Keratinocyte (primary cell): ENCODE measurements around the gene MLF1. TPM values are rescaled to one million over a fixed set of nuclear protein-coding genes. Genes with fewer than 3 reads are reported as not detected.

Source experiments
- DNase-seq: peaks from one replicate; pipeline ENCODE4 v3.0.0-alpha.2; 2011; ENCODE audit warnings: low read depth, missing footprints, low spot score
- FAIRE-seq: peaks from 2 replicates; lab custom pipeline; 2011; peaks lifted over from hg19 to GRCh38; lab: Jason Lieb, UNC
- H2AFZ ChIP-seq: 2 replicates; pipeline ENCODE4 v1.6.0; 2012; ENCODE audit warnings: low read length, control low read depth, inconsistent platforms; ENCODE audit not compliant: control insufficient read depth
- H3K27ac ChIP-seq: 2 replicates; pipeline ENCODE4 v1.5.1; 2011; ENCODE audit warnings: low read length; ENCODE audit not compliant: control insufficient read depth, insufficient read depth
- H3K27me3 ChIP-seq: 3 replicates; pipeline ENCODE4 v1.6.0; 2011; ENCODE audit warnings: low read length; ENCODE audit not compliant: control insufficient read depth, insufficient read depth; ENCODE audit errors: extremely low read depth
- H3K36me3 ChIP-seq, 2 experiments: 2 replicates in 1 of 2; 3 replicates in 1 of 2; pipeline ENCODE4 v1.5.1; 2011; ENCODE audit warnings: low read length in 2 of 2, mild to moderate bottlenecking in 1 of 2; ENCODE audit not compliant: control insufficient read depth in 2 of 2, insufficient read depth in 2 of 2; ENCODE audit errors: extremely low read depth in 1 of 2
- H3K4me1 ChIP-seq: 3 replicates; pipeline ENCODE4 v1.5.1; 2011; ENCODE audit warnings: low read length; ENCODE audit not compliant: control insufficient read depth, insufficient read depth; ENCODE audit errors: extremely low read depth
- H3K4me2 ChIP-seq: 3 replicates; pipeline ENCODE4 v1.6.0; 2011; ENCODE audit warnings: low read depth, low read length; ENCODE audit not compliant: control insufficient read depth, insufficient read depth; ENCODE audit errors: extremely low read depth
- H3K4me3 ChIP-seq, 3 experiments: fragments of 200-600 bp in 1 of 3; sonication (generic) in 1 of 3; 2 replicates in 2 of 3; 3 replicates in 1 of 3; pipeline ENCODE4 v1.5.1; 2011 to 2016; ENCODE audit warnings: low read length in 3 of 3, mild to moderate bottlenecking in 3 of 3, control low read depth in 2 of 3, inconsistent platforms in 1 of 3, low read depth in 1 of 3, mixed read lengths in 1 of 3, mixed run types in 1 of 3, moderate library complexity in 1 of 3; ENCODE audit not compliant: control insufficient read depth in 2 of 3, insufficient read depth in 2 of 3; ENCODE audit errors: extremely low read depth in 1 of 3
- H3K79me2 ChIP-seq: 2 replicates; pipeline ENCODE4 v1.6.0; 2012; ENCODE audit warnings: low read length; ENCODE audit not compliant: control insufficient read depth, insufficient read depth
- H3K9ac ChIP-seq: 3 replicates; pipeline ENCODE4 v1.6.0; 2011; ENCODE audit warnings: low read length; ENCODE audit not compliant: control insufficient read depth, insufficient read depth; ENCODE audit errors: extremely low read depth
- H3K9me1 ChIP-seq: 3 replicates; pipeline ENCODE4 v1.6.0; 2011; ENCODE audit warnings: low read length; ENCODE audit not compliant: control insufficient read depth, insufficient read depth; ENCODE audit errors: extremely low read depth
- H3K9me3 ChIP-seq: 2 replicates; pipeline ENCODE4 v1.5.1; 2012; ENCODE audit warnings: low read depth, low read length; ENCODE audit not compliant: control insufficient read depth
- H4K20me1 ChIP-seq: 3 replicates; pipeline ENCODE4 v1.6.0; 2011; ENCODE audit warnings: low read length; ENCODE audit not compliant: control insufficient read depth, insufficient read depth; ENCODE audit errors: extremely low read depth
- CTCF ChIP-seq, 3 experiments: IDR thresholded peaks in 1 of 3; conservative IDR thresholded peaks in 1 of 3; optimal IDR thresholded peaks in 1 of 3; 2 replicates in 2 of 3; 3 replicates in 1 of 3; pipeline versions ENCODE3 to v1.5.1; 2011; ENCODE audit warnings: low read length in 3 of 3, mild to moderate bottlenecking in 3 of 3, moderate library complexity in 2 of 3, control low read depth in 1 of 3, inconsistent platforms in 1 of 3; ENCODE audit not compliant: insufficient read depth in 2 of 3; ENCODE audit errors: extremely low read depth in 1 of 3
- EZH2 ChIP-seq: IDR thresholded peaks from one replicate; pipeline ENCODE4 v1.6.1; 2012; ENCODE audit warnings: inconsistent platforms, mild to moderate bottlenecking, low read length, moderate library complexity
- dilution Hi-C: fragments of 300-500 bp; cut with MboI; formaldehyde crosslinking; loops from one replicate; pipeline ENCODE4 v1.7.0; 2020; ENCODE audit warnings: low sequenced_read_pairs; ENCODE audit not compliant: extremely low pct_ligation_motif_present
- polyA plus RNA-seq, 5 experiments: library from polyadenylated mRNA; depleted of rRNA in 3 of 5; stranded (reverse) in 3 of 5; stranded (forward) in 1 of 5; unstranded in 1 of 5; fragments of >200 nt; gene quantifications; 1 replicate in 1 of 5; 2 replicates in 3 of 5; 3 replicates in 1 of 5; pipeline versions ENCODE4 v1.2.1 to v1.2.3, GENCODE V29; 2011 to 2012; ENCODE audit warnings: missing spikeins in 2 of 5, low read depth in 1 of 5, low replicate concordance in 1 of 5

MLF1 gene
- polyA plus RNA-seq, 1 donor (not counting 4 experiments of a cell fraction or from before 2014, with no cell fraction given) = 11.8 TPM

- FAIRE-seq (no peak), DNase-seq (no peak)
- H4K20me1 ChIP-seq = no peaks in the 10 kb centered on the region
- dilution Hi-C loops = no loop called here
- no peaks in the 10 kb centered on the region for H3K79me2 ChIP-seq
- no peaks in the 10 kb centered on the region for H3K27me3 ChIP-seq
- no peaks in the 10 kb centered on the region for H3K9me1 ChIP-seq
- H3K9me3 ChIP-seq = no peaks in the 10 kb centered on the region
- TF ChIP-seq EZH2 = no peak
- TF ChIP-seq CTCF (optimal IDR thresholded peaks at IDR 0.05 in 1 of 3, IDR thresholded peaks at IDR 0.05 in 1 of 3, conservative IDR thresholded peaks at IDR 0.05 in 1 of 3; ENCODE audit: extremely low read depth in 1 of 3, insufficient read depth in 2 of 3, low read length in 3 of 3) = no peak
- H3K27ac ChIP-seq = no peak overlapping the region
- H3K4me2 ChIP-seq = no peak overlapping the region
- peaks cover 4% of the 10 kb centered on the region for H3K4me1 ChIP-seq
- H2AFZ ChIP-seq = no peak overlapping the region
- no peaks in the 10 kb centered on the region for H3K36me3 ChIP-seq
- no peak overlapping the region for H3K4me3 ChIP-seq
- H3K9ac ChIP-seq = no peak overlapping the region
Measured at GRCh38 chr3:158574646-158575045, 3.7 kb downstream of the MLF1 start.

DNA sequence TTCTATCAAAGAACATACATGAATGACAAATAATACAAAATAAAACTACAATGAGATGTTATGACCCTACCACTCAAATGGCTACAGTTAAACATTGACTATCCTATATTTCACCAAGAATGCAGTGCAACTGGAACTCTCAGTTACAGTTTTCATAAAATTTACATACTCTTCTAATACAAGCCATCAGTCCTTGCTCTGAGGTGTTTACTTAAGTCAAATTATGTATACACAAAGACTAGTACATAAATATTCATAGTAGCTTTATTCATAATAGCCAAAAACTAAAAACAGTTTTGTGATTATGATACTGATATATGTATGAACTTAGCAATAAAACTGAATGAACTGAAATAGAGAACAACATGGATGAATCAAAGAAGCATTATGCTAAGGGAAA lies 19.2 kb downstream of the MLF1 start:
- H3K4me2 ChIP-seq = no peak overlapping the region
- no peaks in the 10 kb centered on the region for H3K79me2 ChIP-seq
- no peaks in the 10 kb centered on the region for H3K9me3 ChIP-seq
- no peaks in the 10 kb centered on the region for H3K27me3 ChIP-seq
- H2AFZ ChIP-seq = no peak overlapping the region
- dilution Hi-C loops = no loop called here
- DNase-seq = no peak
- no peaks in the 10 kb centered on the region for H3K36me3 ChIP-seq
- no peak overlapping the region for H3K4me3 ChIP-seq
- FAIRE-seq = no peak
- H4K20me1 ChIP-seq = no peaks in the 10 kb centered on the region
- H3K9me1 ChIP-seq = no peaks in the 10 kb centered on the region
- H3K9ac ChIP-seq = no peak overlapping the region
- H3K27ac ChIP-seq = no peak overlapping the region
- TF ChIP-seq CTCF (optimal IDR thresholded peaks at IDR 0.05 in 1 of 3, IDR thresholded peaks at IDR 0.05 in 1 of 3, conservative IDR thresholded peaks at IDR 0.05 in 1 of 3; ENCODE audit: extremely low read depth in 1 of 3, insufficient read depth in 2 of 3, low read length in 3 of 3) (no peak), EZH2 (no peak)
- H3K4me1 ChIP-seq = no peaks in the 10 kb centered on the region
